GM12875 (cell line): ENCODE results near the gene MEF2D.

Source experiments
- H3K4me3 ChIP-seq: one replicate; pipeline ENCODE4 v1.5.1; 2011; ENCODE audit warnings: low read depth, low read length, control low read depth
- CTCF ChIP-seq: IDR thresholded peaks from 2 replicates; pipeline ENCODE4 v1.5.1; 2011; ENCODE audit warnings: low read depth, mild to moderate bottlenecking, control low read depth, inconsistent platforms, low read length, moderate library complexity, borderline replicate concordance; ENCODE audit not compliant: insufficient read depth

Gene MEF2D

GRCh38 chr1:156515956-156516355, 15.4 kb upstream of the MEF2D start:
- no peak for TF ChIP-seq CTCF
- H3K4me3 ChIP-seq, result no peak overlapping the region

GRCh38 chr1:156513185-156513584, 12.6 kb upstream of the MEF2D start:
- H3K4me3 ChIP-seq, result no peak overlapping the region
- TF ChIP-seq CTCF, result no peak

GRCh38 chr1:156511644-156512043, 11.1 kb upstream of the MEF2D start:
- no peak for TF ChIP-seq CTCF
- H3K4me3 ChIP-seq, result no peak overlapping the region

- no peak for TF ChIP-seq CTCF
- H3K4me3 ChIP-seq, result no peak overlapping the region
These were observed 10.1 kb upstream of the MEF2D start for GRCh38 chr1:156510709-156511108.

- no peak overlapping the region for H3K4me3 ChIP-seq
- TF ChIP-seq CTCF, result no peak
These were observed 9.0 kb upstream of the MEF2D start for GRCh38 chr1:156509424-156510034.

- H3K4me3 ChIP-seq, result no peak overlapping the region
- no peak for TF ChIP-seq CTCF
These were observed 8.3 kb upstream of the MEF2D start for GRCh38 chr1:156508955-156509234.

- no peak for TF ChIP-seq CTCF
- H3K4me3 ChIP-seq, result peak overlapping the region; percentile 40
These were observed 7.8 kb upstream of the MEF2D start for GRCh38 chr1:156508205-156508954.
